ENCODE measurements around the gene PACSIN3. TPM values are rescaled to one million over a fixed set of nuclear protein-coding genes. Genes with fewer than 3 reads are reported as not detected.
"Not testable (repeated sequence)": the region's sequence is repeated elsewhere in the genome, so short reads cannot be mapped to it uniquely, and the experiment has no call there.

The PACSIN3 gene
- total RNA-seq, 2 experiments from 2014 or later: 1.8 to 2.2 TPM

- Mint-ChIP-seq H3K4me3 (peak overlapping the region; percentile 100), H3K4me1 (peaks cover 27% of the 10 kb centered on the region)
- CTCF ChIA-PET: interaction anchor here (0.6 to 3.3 kb wide), 5 partner anchors 13 to 35 kb away, joined by 3 to 18 read pairs (median 4); partner anchors contain the start of genes ACP2 and PACSIN3
Observed at GRCh38 chr11:47213950-47214565, 27.8 kb upstream of the PACSIN3 start.

GRCh38 chr11:47212938-47213337 lies 26.7 kb upstream of the PACSIN3 start:
- no peak for DNase-seq
- Mint-ChIP-seq H3K4me3 (no peak overlapping the region), H3K27me3 (no peaks in the 10 kb centered on the region), H3K4me1 (peaks cover 20% of the 10 kb centered on the region), H3K36me3 (ENCODE audit: low read depth) (peaks cover 18% of the 10 kb centered on the region), H3K27ac (peak overlapping the region; percentile 64), H3K9me3 (no peaks in the 10 kb centered on the region)
- ChIA-PET POLR2A (interaction anchor here (0.6 kb wide), 1 partner anchor 36 kb away, joined by 3 read pairs; the partner anchor contains the start of gene ACP2), CTCF (interaction anchor here (2.0 kb wide), 1 partner anchor 11 kb away, joined by 4 read pairs; no protein-coding TSS in a partner anchor)

More at GRCh38 chr11:47213950-47214565, 27.8 kb upstream of the PACSIN3 start:
- POLR2A ChIA-PET: interaction anchor here (0.6 to 1.6 kb wide), 6 partner anchors 17 to 900 kb away, joined by 3 to 9 read pairs (median 4); partner anchors contain the start of gene ACP2
- peak; percentile 94 for DNase-seq
- peak overlapping the region; percentile 100 for H3K27ac Mint-ChIP-seq
- H3K27me3 Mint-ChIP-seq: no peaks in the 10 kb centered on the region
- H3K9me3 Mint-ChIP-seq: no peaks in the 10 kb centered on the region
- H3K36me3 Mint-ChIP-seq (ENCODE audit: low read depth): peaks cover 26% of the 10 kb centered on the region

GRCh38 chr11:47208628-47209027 lies 22.4 kb upstream of the PACSIN3 start:
- Mint-ChIP-seq H3K27me3 (peaks cover 8% of the 10 kb centered on the region), H3K9me3 (no peaks in the 10 kb centered on the region), H3K36me3 (ENCODE audit: low read depth) (no peaks in the 10 kb centered on the region), H3K4me1 (peaks cover 2% of the 10 kb centered on the region), H3K4me3 (no peak overlapping the region), H3K27ac (no peak overlapping the region)
- no peak for DNase-seq
- POLR2A ChIA-PET: no interaction called here
- CTCF ChIA-PET: interaction anchor here (0.6 to 0.7 kb wide), 2 partner anchors 95 to 292 kb away, joined by 3 read pairs; no protein-coding TSS in a partner anchor

GRCh38 chr11:47208008-47208552 lies 21.8 kb upstream of the PACSIN3 start:
- DNase-seq; H3K27me3 Mint-ChIP-seq; H3K36me3 Mint-ChIP-seq (ENCODE audit: low read depth); H3K9me3 Mint-ChIP-seq; POLR2A ChIA-PET; H3K27ac Mint-ChIP-seq; H3K4me3 Mint-ChIP-seq; H3K4me1 Mint-ChIP-seq: not testable (repeated sequence)
- CTCF ChIA-PET: interaction anchor here (0.6 to 0.8 kb wide), 5 partner anchors 15 to 396 kb away, joined by 3 to 8 read pairs (median 3); no protein-coding TSS in a partner anchor

- no peaks in the 10 kb centered on the region for H3K9me3 Mint-ChIP-seq
- H3K4me1 Mint-ChIP-seq: no peaks in the 10 kb centered on the region
- H3K27ac Mint-ChIP-seq: no peak overlapping the region
- CTCF ChIA-PET: interaction anchor here (0.6 to 0.8 kb wide), 4 partner anchors 16 to 100 kb away, joined by 3 to 8 read pairs (median 4); no protein-coding TSS in a partner anchor
- no peaks in the 10 kb centered on the region for H3K36me3 Mint-ChIP-seq (ENCODE audit: low read depth)
- no peak for DNase-seq
- POLR2A ChIA-PET: no interaction called here
- no peak overlapping the region for H3K4me3 Mint-ChIP-seq
- H3K27me3 Mint-ChIP-seq: peaks cover 8% of the 10 kb centered on the region
Observed at GRCh38 chr11:47207459-47207858, 21.2 kb upstream of the PACSIN3 start.

GRCh38 chr11:47206577-47206976 lies 20.3 kb upstream of the PACSIN3 start:
- not testable (repeated sequence) for DNase-seq; H3K36me3 Mint-ChIP-seq (ENCODE audit: low read depth); H3K4me1 Mint-ChIP-seq; H3K4me3 Mint-ChIP-seq; H3K27ac Mint-ChIP-seq; H3K9me3 Mint-ChIP-seq
- POLR2A ChIA-PET: interaction anchor here (0.7 kb wide), 1 partner anchor 36 kb away, joined by 8 read pairs; no protein-coding TSS in a partner anchor
- CTCF ChIA-PET: interaction anchor here (1.2 to 1.4 kb wide), 2 partner anchors 9 to 22 kb away, joined by 3 to 4 read pairs; no protein-coding TSS in a partner anchor
- H3K27me3 Mint-ChIP-seq: peaks cover 10% of the 10 kb centered on the region

- ChIA-PET POLR2A (no interaction called here), CTCF (interaction anchor here (1.1 to 1.3 kb wide), 2 partner anchors 16 to 85 kb away, joined by 3 read pairs; no protein-coding TSS in a partner anchor)
- peaks cover 10% of the 10 kb centered on the region for H3K27me3 Mint-ChIP-seq
- no peaks in the 10 kb centered on the region for H3K9me3 Mint-ChIP-seq
- H3K4me3 Mint-ChIP-seq: no peak overlapping the region
- no peaks in the 10 kb centered on the region for H3K36me3 Mint-ChIP-seq (ENCODE audit: low read depth)
- H3K4me1 Mint-ChIP-seq: no peaks in the 10 kb centered on the region
- H3K27ac Mint-ChIP-seq: no peak overlapping the region
- DNase-seq: no peak
Observed at GRCh38 chr11:47204637-47204989, 18.4 kb upstream of the PACSIN3 start.

- ChIA-PET CTCF (interaction anchor here (1.0 to 2.0 kb wide), 3 partner anchors 9 to 17 kb away, joined by 3 to 8 read pairs (median 4); partner anchors contain the start of gene PACSIN3), POLR2A (interaction anchor here (0.6 kb wide), 1 partner anchor 71 kb away, joined by 4 read pairs; no protein-coding TSS in a partner anchor)
- no peak overlapping the region for H3K27ac Mint-ChIP-seq
Observed at GRCh38 chr11:47202576-47202975, 16.3 kb upstream of the PACSIN3 start.

GRCh38 chr11:47201015-47201414 lies 14.8 kb upstream of the PACSIN3 start:
- ChIA-PET POLR2A (no interaction called here), CTCF (interaction anchor here (0.6 to 2.0 kb wide), 5 partner anchors 11 to 808 kb away, joined by 3 to 8 read pairs (median 3); partner anchors contain the start of gene PACSIN3)
- H3K4me3 Mint-ChIP-seq: no peak overlapping the region
- H3K27ac Mint-ChIP-seq: no peak overlapping the region
- H3K27me3 Mint-ChIP-seq: peaks cover 10% of the 10 kb centered on the region
- no peaks in the 10 kb centered on the region for H3K9me3 Mint-ChIP-seq
- no peaks in the 10 kb centered on the region for H3K36me3 Mint-ChIP-seq (ENCODE audit: low read depth)
- DNase-seq: no peak
- H3K4me1 Mint-ChIP-seq: no peaks in the 10 kb centered on the region

More at GRCh38 chr11:47202576-47202975, 16.3 kb upstream of the PACSIN3 start:
- H3K27me3 Mint-ChIP-seq: peaks cover 13% of the 10 kb centered on the region
- no peak for DNase-seq
- H3K4me1 Mint-ChIP-seq: no peaks in the 10 kb centered on the region
- no peak overlapping the region for H3K4me3 Mint-ChIP-seq
- no peaks in the 10 kb centered on the region for H3K9me3 Mint-ChIP-seq
- no peaks in the 10 kb centered on the region for H3K36me3 Mint-ChIP-seq (ENCODE audit: low read depth)

- CTCF ChIA-PET; H3K9me3 Mint-ChIP-seq; H3K27ac Mint-ChIP-seq; H3K4me1 Mint-ChIP-seq; H3K4me3 Mint-ChIP-seq; H3K36me3 Mint-ChIP-seq (ENCODE audit: low read depth); POLR2A ChIA-PET; DNase-seq: not testable (repeated sequence)
- H3K27me3 Mint-ChIP-seq: peaks cover 11% of the 10 kb centered on the region
Observed at GRCh38 chr11:47198161-47198560, 11.9 kb upstream of the PACSIN3 start.

GRCh38 chr11:47192111-47192510 lies 5.9 kb upstream of the PACSIN3 start:
- Mint-ChIP-seq H3K27ac (no peak overlapping the region), H3K4me3 (no peak overlapping the region), H3K27me3 (peaks cover 31% of the 10 kb centered on the region), H3K36me3 (ENCODE audit: low read depth) (no peaks in the 10 kb centered on the region), H3K4me1 (peaks cover 6% of the 10 kb centered on the region), H3K9me3 (no peaks in the 10 kb centered on the region)
- POLR2A ChIA-PET: no interaction called here
- CTCF ChIA-PET: interaction anchor here (0.5 to 3.7 kb wide), 2 partner anchors 14 to 117 kb away, joined by 3 to 16 read pairs; no protein-coding TSS in a partner anchor
- DNase-seq: no peak

- DNase-seq; H3K9me3 Mint-ChIP-seq; POLR2A ChIA-PET; H3K36me3 Mint-ChIP-seq (ENCODE audit: low read depth); H3K4me3 Mint-ChIP-seq; H3K27ac Mint-ChIP-seq: not testable (repeated sequence)
- H3K27me3 Mint-ChIP-seq: peaks cover 39% of the 10 kb centered on the region
- H3K4me1 Mint-ChIP-seq: peaks cover 13% of the 10 kb centered on the region
- CTCF ChIA-PET: interaction anchor here (3.7 kb wide), 1 partner anchor 13 kb away, joined by 16 read pairs; no protein-coding TSS in a partner anchor
Observed at GRCh38 chr11:47191137-47191536, 4.9 kb upstream of the PACSIN3 start.
